Natural killer cell (primary cell): ENCODE results near the gene PPP1R12C. TPM values are rescaled to one million over a fixed set of nuclear protein-coding genes. Genes with fewer than 3 reads are reported as not detected.
A peak's percentile ranks its signal among the peaks of the same experiment; 100 is the strongest.
"Not testable (repeated sequence)": the region's sequence is repeated elsewhere in the genome, so short reads cannot be mapped to it uniquely, and the experiment has no call there.

Experiments
- ATAC-seq, 3 donors: fragments of 150-1000 bp in 2 of 3; fragments of 200-7000 bp in 1 of 3; cut with Tn5 transposase; 1 replicate in 1 of 3; 2 replicates in 2 of 3; pipeline ENCODE4 v1.10.0; 2021; ENCODE audit warnings: mild to moderate bottlenecking in 2 of 3, moderate library complexity in 2 of 3
- DNase-seq, 2 donors: peaks; one replicate each; pipeline versions ENCODE4 v3.0.0 to v3.0.0-alpha.2; 2013 to 2021; ENCODE audit warnings: mixed read lengths in 1 of 2
- H3K27ac ChIP-seq: one replicate; pipeline ENCODE4 v1.5.1; 2013; ENCODE audit warnings: mild to moderate bottlenecking, low read length
- H3K27me3 ChIP-seq: one replicate; pipeline ENCODE4 v1.6.1; 2013; ENCODE audit warnings: low read length; ENCODE audit not compliant: control insufficient read depth, insufficient read depth
- H3K36me3 ChIP-seq: one replicate; pipeline ENCODE4 v1.6.1; 2013; ENCODE audit warnings: low read length; ENCODE audit not compliant: control insufficient read depth, insufficient read depth
- H3K4me1 ChIP-seq: one replicate; pipeline ENCODE4 v1.6.1; 2013; ENCODE audit warnings: low read length; ENCODE audit not compliant: control insufficient read depth, insufficient read depth
- H3K4me3 ChIP-seq: one replicate; pipeline ENCODE4 v1.5.1; 2013; ENCODE audit warnings: low read length
- H3K9me3 ChIP-seq: one replicate; pipeline ENCODE4 v1.6.1; 2013; ENCODE audit warnings: low read length; ENCODE audit not compliant: control insufficient read depth, insufficient read depth
- H3K27ac Mint-ChIP-seq, 2 donors: one replicate each; pipeline ENCODE4 v1.8.0; 2022; ENCODE audit warnings: mild to moderate bottlenecking in 2 of 2, mixed read lengths in 2 of 2, moderate library complexity in 1 of 2
- H3K27me3 Mint-ChIP-seq, 2 donors: one replicate each; pipeline ENCODE4 v1.8.0; 2022; ENCODE audit warnings: low read depth in 2 of 2, mixed read lengths in 2 of 2
- H3K36me3 Mint-ChIP-seq: one replicate; pipeline ENCODE4 v1.8.0; 2022; ENCODE audit warnings: mixed read lengths
- H3K4me1 Mint-ChIP-seq, 2 donors: one replicate each; pipeline ENCODE4 v1.8.0; 2022; ENCODE audit warnings: mixed read lengths in 2 of 2
- H3K4me3 Mint-ChIP-seq: one replicate; pipeline ENCODE4 v1.8.0; 2022; ENCODE audit warnings: mild to moderate bottlenecking, moderate library complexity, mixed read lengths
- H3K9me3 Mint-ChIP-seq, 2 donors: one replicate each; pipeline ENCODE4 v1.8.0; 2022; ENCODE audit warnings: mixed read lengths in 2 of 2
- CTCF ChIP-seq: fragments of 200-600 bp; IDR thresholded peaks from one replicate; pipeline ENCODE4 v1.8.0; 2022; ENCODE audit warnings: antibody characterized with exemption
- WGBS: methylation state at CpG from one replicate; pipeline ENCODE4 v1.1.7; 2013; ENCODE audit warnings: missing lambda C conversion rate; ENCODE audit not compliant: insufficient coverage; 5-methylcytosine and 5-hydroxymethylcytosine counted together
- intact Hi-C: fragments of 100-400 bp; cut with micrococcal nuclease; formaldehyde crosslinking; loops from one replicate; pipeline ENCODE4 v1.14.2; 2022
- total RNA-seq, 4 donors: library from RNA; stranded (reverse); fragments of 120-200 nt in 1 of 4; gene quantifications; one replicate each; pipeline versions ENCODE4 v1.2.3 to v1.2.4, GENCODE V29; 2013 to 2022

PPP1R12C gene
- total RNA-seq, 3 donors from 2014 or later (not counting 1 experiment from before 2014, with no cell fraction given): 162 to 178 (median 174) TPM

GRCh38 chr19:55109527-55110291 lies 7.7 kb downstream of the PPP1R12C start:
- ATAC-seq (no peak), DNase-seq (peak in 1 of 2 donors; percentile 2)
- no peak overlapping the region for H3K4me3 ChIP-seq
- Mint-ChIP-seq H3K4me3 (no peak overlapping the region), H3K9me3 (no peaks in the 10 kb centered on the region), H3K27ac (no peak overlapping the region), H3K27me3 (no peaks in the 10 kb centered on the region), H3K4me1 (peaks cover 14 to 26% of the 10 kb centered on the region in 2 donors), H3K36me3 (no peaks in the 10 kb centered on the region)
- intact Hi-C loops: no loop called here
- H3K9me3 ChIP-seq: no peaks in the 10 kb centered on the region
- TF ChIP-seq CTCF: no peak
- no peak overlapping the region for H3K27ac ChIP-seq
- H3K36me3 ChIP-seq: peaks cover 10% of the 10 kb centered on the region
- peaks cover 18% of the 10 kb centered on the region for H3K4me1 ChIP-seq
- no peaks in the 10 kb centered on the region for H3K27me3 ChIP-seq
- 95% methylated on average over 20 of the region's 20 CpGs for WGBS

- H3K27ac ChIP-seq, H3K27me3 Mint-ChIP-seq, H3K27me3 ChIP-seq, H3K4me1 ChIP-seq, H3K36me3 Mint-ChIP-seq, H3K9me3 ChIP-seq, ATAC-seq, H3K4me3 Mint-ChIP-seq, H3K27ac Mint-ChIP-seq, intact Hi-C loops, H3K9me3 Mint-ChIP-seq, H3K4me3 ChIP-seq, DNase-seq: not testable (repeated sequence)
- H3K36me3 ChIP-seq: peaks cover 21% of the 10 kb centered on the region
- peaks cover 11 to 15% of the 10 kb centered on the region in 2 donors for H3K4me1 Mint-ChIP-seq
- WGBS: 100% methylated on average over 3 of the region's 3 CpGs
These were observed 10.2 kb downstream of the PPP1R12C start for GRCh38 chr19:55107252-55107651.

DNA sequence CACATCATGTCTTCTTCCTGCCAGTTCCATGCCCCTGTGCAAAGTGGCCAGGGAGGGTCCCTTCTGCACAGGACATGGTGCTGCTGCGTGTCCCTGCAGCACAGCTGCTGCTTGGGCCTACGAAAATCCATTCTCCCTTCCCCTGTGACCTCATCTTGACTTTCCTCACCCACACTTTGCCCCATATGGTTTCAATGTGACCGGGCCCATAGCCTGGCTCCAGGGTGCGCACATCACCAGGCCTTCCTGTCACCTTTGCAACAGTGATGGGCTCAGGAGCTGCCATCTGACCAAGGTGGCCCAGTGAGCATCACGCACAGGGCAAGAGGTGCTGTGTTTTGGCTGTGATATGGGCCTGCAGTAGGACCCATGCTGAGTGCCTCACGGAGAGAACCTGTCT lies 10.8 kb downstream of the PPP1R12C start:
- no peaks in the 10 kb centered on the region for H3K36me3 Mint-ChIP-seq
- peak overlapping the region in 1 of 2 donors; percentile 16 for H3K27ac Mint-ChIP-seq
- Histone ChIP-seq H3K4me1 (no peaks in the 10 kb centered on the region), H3K27me3 (no peaks in the 10 kb centered on the region), H3K27ac (no peak overlapping the region), H3K36me3 (peaks cover 19% of the 10 kb centered on the region), H3K4me3 (no peak overlapping the region), H3K9me3 (peaks cover 3% of the 10 kb centered on the region)
- ATAC-seq: no peak
- H3K4me1 Mint-ChIP-seq: peaks cover 11 to 15% of the 10 kb centered on the region in 2 donors
- no peaks in the 10 kb centered on the region for H3K27me3 Mint-ChIP-seq
- intact Hi-C loops: no loop called here
- no peaks in the 10 kb centered on the region for H3K9me3 Mint-ChIP-seq
- no peak overlapping the region for H3K4me3 Mint-ChIP-seq
- 97% methylated on average over 6 of the region's 6 CpGs for WGBS
- DNase-seq: no peak
- no peak for TF ChIP-seq CTCF

GRCh38 chr19:55105237-55105636 lies 12.2 kb downstream of the PPP1R12C start:
- Mint-ChIP-seq H3K27ac (no peak overlapping the region), H3K4me1 (peaks cover 5 to 10% of the 10 kb centered on the region in 2 donors), H3K36me3 (no peaks in the 10 kb centered on the region), H3K9me3 (no peaks in the 10 kb centered on the region), H3K27me3 (no peaks in the 10 kb centered on the region), H3K4me3 (no peak overlapping the region)
- peaks cover 3% of the 10 kb centered on the region for H3K9me3 ChIP-seq
- ATAC-seq (no peak), DNase-seq (no peak)
- no peaks in the 10 kb centered on the region for H3K27me3 ChIP-seq
- H3K27ac ChIP-seq: no peak overlapping the region
- no peaks in the 10 kb centered on the region for H3K4me1 ChIP-seq
- 75% methylated on average over 2 of the region's 2 CpGs for WGBS
- no peak for TF ChIP-seq CTCF
- H3K36me3 ChIP-seq: peaks cover 24% of the 10 kb centered on the region
- H3K4me3 ChIP-seq: no peak overlapping the region
- intact Hi-C loops: no loop called here
